ENCODE data around the gene CCSER1. TPM values are rescaled to one million over a fixed set of nuclear protein-coding genes. Genes with fewer than 3 reads are reported as not detected.

The CCSER1 gene
- total RNA-seq, 1 experiment from 2014 or later: 0.63 TPM

GRCh38 chr4:90515191-90515590, 388.0 kb downstream of the CCSER1 start:
- peak; percentile 1 for DNase-seq (ENCODE audit: unreplicated experiment)
- no peaks in the 10 kb centered on the region for H3K27me3 Mint-ChIP-seq (ENCODE audit: insufficient read depth, unreplicated experiment)
- no peaks in the 10 kb centered on the region for H3K9me3 Mint-ChIP-seq (ENCODE audit: unreplicated experiment)
- H3K4me1 Mint-ChIP-seq (ENCODE audit: insufficient read depth, unreplicated experiment): no peaks in the 10 kb centered on the region
- POLR2A ChIA-PET: no interaction called here
- TF ChIP-seq CTCF (IDR thresholded peaks at IDR 0.05; ENCODE audit: unreplicated experiment): no peak
- no peak overlapping the region for H3K27ac Mint-ChIP-seq (ENCODE audit: low read depth, unreplicated experiment)
- CTCF ChIA-PET: no interaction called here
- peaks cover under 1% of the 10 kb centered on the region for H3K36me3 Mint-ChIP-seq (ENCODE audit: insufficient read depth, unreplicated experiment)
- no peak overlapping the region for H3K4me3 Mint-ChIP-seq (ENCODE audit: unreplicated experiment)
- BruUV-seq (replicated peaks): no TSS peak
- intact Hi-C loops (cut with micrococcal nuclease): no loop called here

- H3K4me1 Mint-ChIP-seq (ENCODE audit: insufficient read depth, unreplicated experiment): no peaks in the 10 kb centered on the region
- no peak for DNase-seq (ENCODE audit: unreplicated experiment)
- POLR2A ChIA-PET: no interaction called here
- H3K27ac Mint-ChIP-seq (ENCODE audit: low read depth, unreplicated experiment): no peak overlapping the region
- TF ChIP-seq CTCF (IDR thresholded peaks at IDR 0.05; ENCODE audit: unreplicated experiment): no peak
- H3K9me3 Mint-ChIP-seq (ENCODE audit: unreplicated experiment): no peaks in the 10 kb centered on the region
- no TSS peak for BruUV-seq (replicated peaks)
- H3K36me3 Mint-ChIP-seq (ENCODE audit: insufficient read depth, unreplicated experiment): no peaks in the 10 kb centered on the region
- no peaks in the 10 kb centered on the region for H3K27me3 Mint-ChIP-seq (ENCODE audit: insufficient read depth, unreplicated experiment)
- intact Hi-C loops (cut with micrococcal nuclease): no loop called here
- H3K4me3 Mint-ChIP-seq (ENCODE audit: unreplicated experiment): no peak overlapping the region
- CTCF ChIA-PET: interaction anchor here (0.6 kb wide), 1 partner anchor 496 kb away, joined by 3 read pairs; no protein-coding TSS in a partner anchor
Observed at GRCh38 chr4:90528551-90528950, 401.4 kb downstream of the CCSER1 start.

- Mint-ChIP-seq H3K4me3 (ENCODE audit: unreplicated experiment) (no peak overlapping the region), H3K27ac (ENCODE audit: low read depth, unreplicated experiment) (no peak overlapping the region), H3K27me3 (ENCODE audit: insufficient read depth, unreplicated experiment) (no peaks in the 10 kb centered on the region), H3K4me1 (ENCODE audit: insufficient read depth, unreplicated experiment) (no peaks in the 10 kb centered on the region), H3K9me3 (ENCODE audit: unreplicated experiment) (no peaks in the 10 kb centered on the region), H3K36me3 (ENCODE audit: insufficient read depth, unreplicated experiment) (no peaks in the 10 kb centered on the region)
- no peak for DNase-seq (ENCODE audit: unreplicated experiment)
- ChIA-PET CTCF (no interaction called here), POLR2A (no interaction called here)
- no peak for TF ChIP-seq CTCF (IDR thresholded peaks at IDR 0.05; ENCODE audit: unreplicated experiment)
- no TSS peak for BruUV-seq (replicated peaks)
- intact Hi-C loops (cut with micrococcal nuclease): no loop called here
Observed at GRCh38 chr4:90536408-90536807, 409.2 kb downstream of the CCSER1 start.

- H3K4me1 Mint-ChIP-seq (ENCODE audit: insufficient read depth, unreplicated experiment): no peaks in the 10 kb centered on the region
- no peak for TF ChIP-seq CTCF (IDR thresholded peaks at IDR 0.05; ENCODE audit: unreplicated experiment)
- POLR2A ChIA-PET: no interaction called here
- DNase-seq (ENCODE audit: unreplicated experiment): no peak
- no peaks in the 10 kb centered on the region for H3K36me3 Mint-ChIP-seq (ENCODE audit: insufficient read depth, unreplicated experiment)
- no peaks in the 10 kb centered on the region for H3K27me3 Mint-ChIP-seq (ENCODE audit: insufficient read depth, unreplicated experiment)
- H3K4me3 Mint-ChIP-seq (ENCODE audit: unreplicated experiment): no peak overlapping the region
- H3K9me3 Mint-ChIP-seq (ENCODE audit: unreplicated experiment): no peaks in the 10 kb centered on the region
- no TSS peak for BruUV-seq (replicated peaks)
- CTCF ChIA-PET: no interaction called here
- intact Hi-C loops (cut with micrococcal nuclease): no loop called here
- no peak overlapping the region for H3K27ac Mint-ChIP-seq (ENCODE audit: low read depth, unreplicated experiment)
Observed at GRCh38 chr4:90537491-90537890, 410.3 kb downstream of the CCSER1 start.

All from MCF 10A (cell line).